NCI-H748 (cell line): ENCODE data around the gene C10orf67.

ENCODE experiments used
- DNase-seq: peaks from one replicate; lab custom pipeline; 2025; ENCODE audit not compliant: unreplicated experiment; lab: John Stamatoyannopoulos, UW

Gene C10orf67

GRCh38 chr10:23174074-23174976 lies 170.3 kb downstream of the C10orf67 start:
- no peak for DNase-seq

- no peak for DNase-seq
These were observed 171.2 kb downstream of the C10orf67 start for GRCh38 chr10:23173214-23174073.

GRCh38 chr10:23172429-23173213 lies 172.0 kb downstream of the C10orf67 start:
- peak; percentile 20 for DNase-seq

- no peak for DNase-seq
These were observed 173.2 kb downstream of the C10orf67 start for GRCh38 chr10:23171232-23171876.

- peak; percentile 73 for DNase-seq
These were observed 186.2 kb downstream of the C10orf67 start for GRCh38 chr10:23158370-23158769.

- peak; percentile 71 for DNase-seq
These were observed 186.8 kb downstream of the C10orf67 start for GRCh38 chr10:23157691-23158369.

GRCh38 chr10:23157239-23157681 lies 187.3 kb downstream of the C10orf67 start:
- DNase-seq, result peak; percentile 27

GRCh38 chr10:23156447-23157150 lies 188.0 kb downstream of the C10orf67 start:
- DNase-seq, result no peak

GRCh38 chr10:23155169-23155568 lies 189.4 kb downstream of the C10orf67 start:
- no peak for DNase-seq
